Measurements from ENCODE around the gene ASIC3.
"Not testable (repeated sequence)": the region's sequence is repeated elsewhere in the genome, so short reads cannot be mapped to it uniquely, and the experiment has no call there.

The ASIC3 gene

DNA sequence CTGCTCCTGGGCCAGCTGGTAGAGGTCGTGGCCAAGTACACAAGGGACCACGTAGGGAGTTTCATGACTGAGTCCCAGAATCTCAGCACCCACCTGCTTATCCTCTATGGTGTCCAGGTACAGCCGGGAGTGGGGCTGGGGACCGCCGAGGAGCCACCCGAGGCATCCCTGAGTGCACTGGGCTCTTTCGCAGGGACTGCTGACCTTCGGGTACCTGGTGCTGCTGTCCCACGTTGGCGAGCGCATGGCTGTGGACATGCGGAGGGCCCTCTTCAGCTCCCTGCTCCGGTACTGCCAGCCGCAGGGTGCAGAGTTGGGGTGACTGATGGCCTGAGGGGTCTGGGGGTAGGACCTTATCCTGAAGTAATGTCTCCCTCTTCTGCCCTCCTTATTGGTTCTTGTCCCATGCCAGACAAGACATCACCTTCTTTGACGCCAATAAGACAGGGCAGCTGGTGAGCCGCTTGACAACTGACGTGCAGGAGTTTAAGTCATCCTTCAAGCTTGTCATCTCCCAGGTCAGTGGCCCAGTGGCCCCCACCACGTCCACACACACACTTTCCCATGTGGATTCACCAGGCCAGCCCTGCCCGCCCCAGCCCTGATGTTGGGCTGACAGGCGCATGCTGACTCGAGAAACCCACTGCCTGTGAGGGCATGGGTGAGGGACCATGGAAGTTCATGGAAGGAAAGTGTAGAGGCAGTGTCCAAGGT is 13.9 kb upstream of the ASIC3 start:
- no peak for DNase-seq

DNA sequence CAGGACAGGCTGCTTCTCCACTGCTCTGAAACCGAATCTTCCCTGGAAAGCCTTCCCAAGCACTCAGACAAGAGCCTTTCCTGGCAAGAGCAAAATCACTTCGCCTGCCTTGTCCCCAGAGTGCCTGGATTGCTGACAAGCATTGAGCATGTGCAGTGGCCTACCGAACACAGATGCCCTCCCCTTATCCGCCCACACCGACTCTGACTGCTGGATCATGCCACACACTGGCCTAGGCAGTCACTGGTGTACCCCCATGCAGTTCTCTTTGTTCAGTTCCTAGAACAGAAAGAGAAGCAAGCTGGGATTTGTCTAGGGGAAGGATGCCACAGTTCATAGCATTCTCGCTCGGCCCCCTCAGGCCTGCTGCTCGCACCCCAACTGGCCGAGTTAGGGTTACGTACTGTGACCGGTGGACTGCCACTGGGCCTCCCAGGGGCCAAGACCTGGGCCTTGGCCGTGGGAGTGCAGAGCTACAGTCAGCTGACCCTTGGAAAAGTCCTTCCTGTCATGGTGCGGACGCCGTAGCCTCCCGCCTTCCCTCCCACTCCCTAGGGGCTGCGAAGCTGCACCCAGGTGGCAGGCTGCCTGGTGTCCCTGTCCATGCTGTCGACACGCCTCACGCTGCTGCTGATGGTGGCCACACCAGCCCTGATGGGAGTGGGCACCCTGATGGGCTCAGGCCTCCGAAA is 13.2 kb upstream of the ASIC3 start:
- no peak for DNase-seq

DNA sequence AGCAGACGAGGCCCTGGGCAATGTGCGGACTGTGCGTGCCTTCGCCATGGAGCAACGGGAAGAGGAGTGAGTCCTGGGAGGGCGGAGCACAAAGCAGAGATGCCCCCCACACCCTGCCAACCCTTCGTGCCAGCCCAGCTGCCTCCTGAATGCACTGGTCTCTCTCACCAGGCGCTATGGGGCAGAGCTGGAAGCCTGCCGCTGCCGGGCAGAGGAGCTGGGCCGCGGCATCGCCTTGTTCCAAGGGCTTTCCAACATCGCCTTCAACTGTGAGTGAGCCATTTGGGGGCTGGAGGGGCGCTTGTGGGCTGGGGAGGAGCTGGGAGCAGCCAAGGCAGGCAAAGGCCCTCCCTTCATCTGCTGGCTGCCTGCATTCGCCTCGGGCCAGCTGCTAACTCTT is 12.4 kb upstream of the ASIC3 start:
- no peak for DNase-seq

DNA sequence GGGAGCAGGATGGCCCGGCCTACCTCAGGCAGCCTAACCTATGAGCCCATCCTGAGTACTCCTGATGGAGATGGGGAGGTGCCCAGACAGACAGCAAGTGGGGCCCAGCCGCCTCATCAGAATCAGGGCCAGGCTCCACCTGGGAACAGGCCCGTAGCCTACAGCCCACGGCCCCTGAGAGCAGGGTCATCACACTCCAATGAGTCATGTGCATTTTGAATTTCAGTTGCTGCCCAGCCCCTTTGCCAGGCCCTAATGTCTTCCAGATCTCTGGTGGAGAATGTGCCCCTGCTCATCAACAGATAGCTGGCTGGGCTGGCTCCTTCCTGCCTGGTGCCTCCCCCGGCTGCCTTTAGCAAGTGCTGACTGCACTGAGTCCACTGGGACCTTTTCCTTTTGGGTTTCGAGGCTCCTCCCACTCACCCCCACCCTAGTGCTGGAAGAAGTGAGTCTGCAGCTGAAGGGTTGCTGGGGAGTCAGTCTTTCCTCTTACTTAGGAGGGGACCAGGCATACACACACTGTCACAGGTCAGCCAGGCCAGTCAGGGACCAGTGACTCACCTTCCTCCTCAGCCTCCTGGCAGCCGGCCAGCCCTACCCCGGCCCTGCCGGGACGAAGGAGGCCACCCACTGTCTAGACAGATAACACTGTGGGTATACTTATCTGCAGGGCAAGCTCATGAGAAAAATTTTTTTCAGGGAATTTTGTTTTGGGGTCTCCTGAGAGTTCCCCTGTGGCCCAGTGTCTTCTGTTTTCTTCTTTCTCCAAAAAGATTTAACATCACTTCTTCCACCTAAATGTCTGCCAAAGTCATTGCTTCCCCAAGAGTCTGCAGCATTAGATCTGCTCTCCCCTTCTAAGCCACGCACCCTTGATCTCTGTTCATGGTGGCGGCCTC is 9.1 kb upstream of the ASIC3 start:
- DNase-seq = peak; percentile 66 to 84

DNA sequence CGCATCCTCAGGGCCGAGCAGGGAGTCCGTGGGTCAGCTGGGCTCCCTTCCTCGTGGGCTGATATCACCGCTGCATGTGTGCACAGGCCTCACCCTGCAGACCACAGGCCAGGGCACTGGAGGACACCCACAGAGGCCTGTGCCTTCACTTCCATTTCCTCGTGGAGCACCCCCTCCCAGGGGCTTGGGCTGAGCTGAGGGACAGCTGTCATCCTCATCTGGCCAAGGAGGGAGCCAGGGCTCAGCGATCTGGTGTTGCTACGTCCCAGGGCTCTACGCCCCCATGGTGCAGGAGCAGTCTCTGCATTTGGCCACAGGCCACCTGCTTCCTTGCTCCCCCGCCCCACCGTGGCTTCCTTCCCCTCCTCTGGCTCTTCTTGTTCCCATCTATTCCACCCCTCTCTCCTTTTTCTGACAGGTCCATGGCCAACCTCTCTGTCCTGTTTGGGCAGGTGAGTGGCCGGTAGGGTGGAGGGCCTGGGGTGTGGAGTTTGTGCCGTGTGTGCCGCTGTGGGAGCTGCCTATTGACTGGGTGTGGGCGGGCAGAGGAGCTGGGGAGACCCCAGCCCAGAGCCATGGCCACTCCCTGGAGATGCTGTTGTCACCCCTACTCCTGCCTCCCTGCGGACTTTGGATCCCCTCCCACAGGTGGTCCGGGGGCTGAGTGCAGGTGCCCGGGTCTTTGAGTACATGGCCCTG is 8.3 kb upstream of the ASIC3 start:
- DNase-seq = no peak

DNA sequence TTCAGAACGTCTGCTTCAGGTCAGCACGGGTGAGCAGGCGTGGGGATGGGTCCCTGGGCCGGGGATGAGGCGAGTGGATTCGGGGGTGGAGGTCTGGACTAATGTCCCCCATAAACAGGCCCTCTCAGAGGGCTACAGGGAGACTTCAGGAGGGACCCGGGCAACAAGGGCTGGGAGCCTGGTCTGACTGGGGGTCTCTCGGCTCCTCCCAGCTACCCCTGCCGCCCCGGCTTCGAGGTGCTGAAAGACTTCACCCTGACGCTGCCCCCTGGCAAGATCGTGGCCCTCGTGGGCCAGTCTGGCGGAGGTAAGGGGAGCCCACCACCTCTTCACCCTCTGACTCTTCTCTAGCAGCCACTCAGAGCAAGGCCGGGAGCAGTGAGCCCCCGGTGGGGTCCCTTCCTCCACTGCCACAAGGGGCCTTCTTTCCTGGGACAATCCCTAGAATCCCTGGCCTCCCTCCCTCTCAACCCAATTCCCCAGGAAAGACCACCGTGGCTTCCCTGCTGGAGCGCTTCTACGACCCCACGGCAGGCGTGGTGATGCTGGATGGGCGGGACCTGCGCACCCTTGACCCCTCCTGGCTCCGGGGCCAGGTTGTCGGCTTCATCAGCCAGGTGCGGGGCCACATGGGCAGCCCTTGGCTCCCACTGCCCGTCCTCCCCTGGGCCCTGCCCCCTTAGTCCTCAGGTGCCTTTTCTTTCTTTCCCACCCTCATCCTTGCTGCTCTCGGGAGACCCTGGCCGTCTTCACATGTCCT is 7.5 kb upstream of the ASIC3 start:
- no peak for DNase-seq

DNA sequence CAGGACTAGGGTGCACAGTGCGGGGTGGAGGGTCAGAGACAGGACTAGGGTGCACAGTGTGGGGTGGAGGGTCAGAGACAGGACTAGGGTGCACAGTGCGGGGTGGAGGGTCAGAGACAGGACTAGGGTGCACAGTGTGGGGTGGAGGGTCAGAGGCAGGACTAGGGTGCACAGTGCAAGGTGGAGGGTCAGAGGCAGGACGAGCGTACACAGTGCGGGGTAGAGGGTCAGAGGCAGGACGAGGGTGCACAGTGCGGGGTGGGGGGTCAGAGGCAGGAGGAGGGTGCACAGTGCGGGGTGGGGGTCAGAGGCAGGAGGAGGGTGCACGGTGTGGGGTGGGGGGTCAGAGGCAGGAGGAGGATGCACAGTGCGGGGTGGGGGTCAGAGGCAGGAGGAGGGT is 4.9 kb upstream of the ASIC3 start:
- not testable (repeated sequence) for DNase-seq

DNA sequence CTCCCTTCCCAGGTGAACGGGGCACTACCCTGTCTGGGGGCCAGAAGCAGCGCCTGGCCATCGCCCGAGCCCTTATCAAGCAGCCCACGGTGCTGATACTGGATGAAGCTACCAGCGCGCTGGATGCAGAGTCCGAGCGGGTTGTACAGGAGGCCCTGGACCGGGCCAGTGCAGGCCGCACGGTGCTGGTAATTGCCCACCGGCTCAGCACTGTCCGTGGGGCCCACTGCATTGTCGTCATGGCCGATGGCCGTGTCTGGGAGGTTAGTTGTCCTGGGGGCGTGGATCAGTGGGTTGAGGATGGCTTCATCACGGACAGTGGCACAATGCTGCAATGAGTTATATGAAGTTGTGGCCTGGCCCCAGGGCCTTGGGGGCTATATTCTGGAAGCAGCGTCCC is 4.4 kb upstream of the ASIC3 start:
- DNase-seq = no peak

DNA sequence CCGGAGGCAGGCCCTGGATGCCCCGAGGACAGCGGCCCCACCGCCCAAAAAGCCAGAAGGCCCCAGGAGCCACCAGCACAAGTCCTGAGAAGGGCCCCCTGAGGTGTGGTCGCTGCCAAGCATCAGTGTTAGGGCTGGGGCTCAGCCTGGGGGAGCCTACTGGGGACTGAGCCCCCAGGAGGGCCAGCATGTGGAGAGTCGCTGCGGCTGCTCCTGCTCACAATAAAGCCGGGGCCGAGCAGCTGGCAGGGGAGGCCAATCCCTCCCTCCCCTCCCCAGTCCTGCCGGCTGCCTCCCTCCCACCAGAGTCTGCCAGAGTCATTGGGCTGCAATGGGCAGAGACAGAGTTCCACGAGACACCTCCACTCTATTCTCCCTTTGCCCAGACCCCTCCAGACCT is 3.1 kb upstream of the ASIC3 start:
- no peak for DNase-seq

DNA sequence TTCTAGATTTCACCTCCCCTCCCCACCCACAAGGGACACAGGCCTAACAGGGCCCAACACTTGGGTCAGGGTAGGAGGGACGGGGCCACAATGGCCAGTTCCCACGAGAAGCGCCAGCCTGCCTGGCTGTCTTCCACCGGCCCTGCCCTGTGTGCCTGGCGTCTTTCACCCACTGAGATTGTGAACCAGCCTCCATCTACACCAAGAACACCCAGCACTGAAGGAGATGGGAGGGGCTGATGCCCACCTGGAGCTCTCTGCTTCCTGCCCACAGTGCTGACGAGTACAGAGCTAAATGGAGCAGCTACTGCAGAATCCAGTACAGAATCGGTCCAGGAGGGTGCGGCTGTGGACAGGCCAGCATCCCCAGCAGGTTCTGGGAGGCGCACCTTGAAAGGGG is 2.4 kb upstream of the ASIC3 start:
- no peak for DNase-seq

DNA sequence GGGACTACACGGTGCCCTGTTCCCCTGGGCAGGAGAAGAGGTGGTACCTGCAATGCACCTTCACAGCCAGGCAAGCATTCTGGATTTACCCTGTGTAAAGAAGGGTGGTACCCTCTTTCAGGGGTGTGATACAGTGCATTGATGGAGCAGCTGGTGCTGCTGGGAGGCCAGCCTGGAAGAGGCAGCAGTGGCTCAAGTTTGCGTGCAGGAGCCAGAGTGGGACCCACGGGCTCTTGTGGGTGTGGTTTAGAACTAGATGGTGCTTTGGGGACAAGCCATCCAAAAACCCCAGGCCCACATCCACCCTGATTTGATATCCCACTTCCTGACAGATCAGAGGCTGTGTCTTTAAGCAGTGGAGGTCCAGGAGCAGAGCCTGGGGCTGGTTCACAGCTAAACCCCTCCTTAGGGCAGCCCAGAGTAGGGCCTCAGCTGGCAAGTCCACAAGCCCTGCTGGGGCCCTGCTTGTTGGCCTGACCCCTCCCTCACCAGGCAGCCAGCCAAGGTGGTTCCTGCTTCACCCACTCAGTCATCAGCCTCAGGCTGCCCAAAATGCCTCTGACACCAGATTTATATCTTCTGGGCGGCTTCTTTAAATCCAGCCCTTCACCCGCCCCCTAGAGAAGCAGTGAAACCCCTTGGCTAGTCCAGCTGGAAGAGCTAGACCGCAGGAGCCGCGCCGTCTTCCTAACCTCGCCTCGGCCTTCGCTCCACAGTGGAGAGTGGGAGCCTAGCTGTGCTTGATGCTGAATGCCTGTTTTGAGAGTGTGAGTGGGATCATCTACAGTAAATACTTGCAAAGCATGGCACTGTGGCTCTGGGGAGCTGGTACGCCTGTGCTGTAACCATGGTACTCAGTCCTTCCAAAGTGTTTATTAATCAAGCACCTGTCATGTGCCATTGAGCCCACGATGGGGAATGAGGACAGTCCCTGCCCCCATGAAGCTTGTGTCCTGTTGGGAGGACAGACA is 1.4 kb upstream of the ASIC3 start:
- no peak for DNase-seq

DNA sequence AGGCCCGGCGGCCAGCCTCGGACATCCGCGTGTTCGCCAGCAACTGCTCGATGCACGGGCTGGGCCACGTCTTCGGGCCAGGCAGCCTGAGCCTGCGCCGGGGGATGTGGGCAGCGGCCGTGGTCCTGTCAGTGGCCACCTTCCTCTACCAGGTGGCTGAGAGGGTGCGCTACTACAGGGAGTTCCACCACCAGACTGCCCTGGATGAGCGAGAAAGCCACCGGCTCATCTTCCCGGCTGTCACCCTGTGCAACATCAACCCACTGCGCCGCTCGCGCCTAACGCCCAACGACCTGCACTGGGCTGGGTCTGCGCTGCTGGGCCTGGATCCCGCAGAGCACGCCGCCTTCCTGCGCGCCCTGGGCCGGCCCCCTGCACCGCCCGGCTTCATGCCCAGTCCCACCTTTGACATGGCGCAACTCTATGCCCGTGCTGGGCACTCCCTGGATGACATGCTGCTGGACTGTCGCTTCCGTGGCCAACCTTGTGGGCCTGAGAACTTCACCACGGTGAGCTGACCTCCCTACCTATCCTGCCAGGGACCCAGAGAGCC is 656 bp downstream of the ASIC3 start:
- no peak for DNase-seq

DNA sequence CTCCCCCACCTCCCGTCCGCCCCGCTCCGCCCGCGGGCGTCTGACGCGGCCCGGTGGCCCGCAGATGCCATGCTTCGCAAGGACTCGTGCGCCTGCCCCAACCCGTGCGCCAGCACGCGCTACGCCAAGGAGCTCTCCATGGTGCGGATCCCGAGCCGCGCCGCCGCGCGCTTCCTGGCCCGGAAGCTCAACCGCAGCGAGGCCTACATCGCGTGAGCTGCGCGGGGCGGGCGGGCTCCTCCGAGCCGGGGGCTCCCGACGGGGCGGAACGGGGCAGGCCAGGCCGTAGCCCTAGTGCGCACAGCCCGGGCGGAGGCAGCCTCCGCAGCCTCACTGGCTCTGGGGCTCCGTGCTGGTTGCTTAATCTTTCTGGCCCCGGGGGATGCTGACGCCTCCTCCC is 2.8 kb downstream of the ASIC3 start:
- peak; percentile 38 to 52 for DNase-seq

DNA sequence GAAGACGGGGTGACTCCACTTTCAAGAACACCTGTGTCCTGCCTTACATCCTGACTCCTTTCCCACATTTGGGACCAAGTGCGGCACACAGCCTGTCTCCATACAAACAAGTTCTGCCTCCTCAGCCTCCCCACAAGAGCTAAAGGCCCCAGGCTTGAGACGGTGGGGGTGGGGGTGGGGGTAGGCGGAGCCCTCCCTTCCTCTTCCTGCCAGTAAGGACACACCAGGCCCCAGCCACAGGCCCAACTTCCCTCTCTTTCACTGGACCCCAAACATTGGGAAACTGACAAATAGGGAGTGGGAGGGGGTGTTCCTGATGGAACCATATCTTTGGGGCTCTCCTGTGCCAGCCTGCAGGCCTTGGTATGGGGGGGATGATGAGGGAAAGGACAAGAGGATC is 4.8 kb downstream of the ASIC3 start:
- DNase-seq = no peak

DNA sequence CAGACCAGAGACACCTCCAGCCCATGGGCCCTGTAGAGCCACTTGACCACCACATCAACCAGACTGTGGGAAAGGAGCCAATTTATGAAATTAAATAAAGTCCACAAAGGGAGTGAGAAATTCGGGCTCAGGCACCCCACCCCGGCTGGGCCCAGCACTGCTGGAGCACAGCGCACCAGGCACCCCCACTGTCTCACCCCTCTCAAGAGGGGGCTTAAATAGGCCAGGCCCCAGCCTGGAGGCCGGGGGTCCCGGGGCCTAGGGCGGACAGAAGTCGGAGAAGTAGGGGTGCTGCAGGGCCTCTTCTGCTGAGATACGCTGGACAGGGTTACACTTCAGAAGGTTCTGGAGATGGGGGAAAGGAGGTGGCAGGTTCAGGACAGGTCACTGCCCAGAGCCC is 5.4 kb downstream of the ASIC3 start:
- DNase-seq = no peak

DNA sequence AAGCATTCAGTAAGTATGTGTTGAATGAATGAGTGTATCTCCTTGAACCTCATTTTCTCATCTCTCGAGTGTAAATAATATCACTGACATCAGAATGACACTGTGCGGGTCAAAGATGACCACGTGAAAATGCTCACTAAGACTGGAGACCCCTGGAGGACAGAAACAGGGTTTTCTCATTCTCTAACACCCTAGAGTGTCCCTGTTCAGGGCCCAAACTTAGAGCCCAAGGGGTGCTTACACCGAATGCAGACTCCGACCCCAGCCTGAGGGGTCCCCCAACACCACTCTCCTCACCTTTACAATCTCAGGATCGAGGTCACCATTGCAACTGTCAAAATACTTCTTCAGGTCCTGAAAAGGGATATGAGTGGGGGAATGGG is 7.9 kb downstream of the ASIC3 start:
- DNase-seq = no peak

DNA sequence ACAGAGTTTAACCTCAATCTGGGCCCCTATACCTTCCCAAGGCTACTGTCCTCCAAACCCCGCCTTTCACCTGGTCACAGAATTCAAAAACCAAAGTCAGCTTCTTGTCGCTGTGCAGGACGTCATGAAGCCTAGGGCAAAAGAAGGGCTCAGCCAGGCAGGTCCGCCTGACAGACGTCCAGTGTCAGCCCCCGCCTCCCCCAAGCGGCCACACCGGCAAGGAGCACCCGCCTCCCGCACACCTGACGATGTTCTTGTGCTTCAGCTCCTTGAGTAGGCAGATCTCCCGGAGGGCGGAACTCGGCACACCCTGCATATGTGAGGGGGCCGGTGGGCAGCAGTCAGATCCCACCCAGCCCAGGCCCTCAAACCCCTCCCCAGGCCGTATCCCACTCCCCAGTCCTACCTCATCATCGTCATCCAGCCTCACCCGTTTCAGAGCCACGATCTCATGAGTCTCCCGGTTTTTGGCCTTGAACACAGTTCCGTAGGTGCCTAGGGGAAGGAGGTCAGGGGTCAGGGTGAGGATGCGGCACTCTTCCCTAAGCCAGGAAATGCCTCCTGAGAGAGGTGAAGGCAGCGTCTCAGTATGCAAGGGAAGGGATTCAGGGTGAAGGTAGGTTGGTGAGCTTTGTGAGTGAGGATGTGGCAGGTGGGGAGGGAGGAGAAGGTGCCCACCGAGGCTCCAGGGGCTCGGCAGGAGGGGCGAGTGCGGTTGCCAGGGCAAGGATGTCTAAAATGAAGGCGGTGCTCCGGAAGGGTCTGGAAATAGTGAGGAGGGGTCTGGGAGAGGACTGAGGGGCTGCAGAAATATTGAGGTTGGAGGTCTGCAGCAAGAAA is 8.6 kb downstream of the ASIC3 start:
- no peak for DNase-seq

DNA sequence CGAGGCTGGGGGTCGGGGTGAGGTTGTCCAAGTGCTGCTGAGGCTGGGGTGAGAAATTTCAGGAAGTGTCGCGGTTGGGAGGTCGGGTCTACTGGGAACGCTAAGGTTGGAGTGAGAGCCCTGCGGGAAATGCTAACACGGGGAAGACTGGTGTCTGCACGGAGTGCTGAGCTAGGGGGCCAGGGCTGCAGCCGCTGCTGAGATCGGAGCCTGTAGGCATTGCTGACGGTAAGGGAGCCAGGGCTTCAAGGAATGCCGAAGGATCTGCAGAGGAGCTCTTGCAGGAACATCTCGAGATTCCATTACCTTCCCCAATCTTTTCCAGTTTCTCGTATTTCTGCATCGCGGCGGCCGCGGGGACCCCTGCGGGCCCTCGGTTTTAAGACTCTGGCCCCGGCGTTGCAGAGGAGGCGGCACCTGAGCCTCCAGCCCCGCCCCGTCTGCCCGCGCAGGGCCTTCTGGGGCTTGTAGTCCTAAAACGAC is 9.2 kb downstream of the ASIC3 start, which contains the start of gene CDK5:
Gene CDK5 (minus strand): TSS at position 392 of the 483 bp plus-strand sequence. CDS start 49 bp downstream, at position 343.
- no peak for DNase-seq

DNA sequence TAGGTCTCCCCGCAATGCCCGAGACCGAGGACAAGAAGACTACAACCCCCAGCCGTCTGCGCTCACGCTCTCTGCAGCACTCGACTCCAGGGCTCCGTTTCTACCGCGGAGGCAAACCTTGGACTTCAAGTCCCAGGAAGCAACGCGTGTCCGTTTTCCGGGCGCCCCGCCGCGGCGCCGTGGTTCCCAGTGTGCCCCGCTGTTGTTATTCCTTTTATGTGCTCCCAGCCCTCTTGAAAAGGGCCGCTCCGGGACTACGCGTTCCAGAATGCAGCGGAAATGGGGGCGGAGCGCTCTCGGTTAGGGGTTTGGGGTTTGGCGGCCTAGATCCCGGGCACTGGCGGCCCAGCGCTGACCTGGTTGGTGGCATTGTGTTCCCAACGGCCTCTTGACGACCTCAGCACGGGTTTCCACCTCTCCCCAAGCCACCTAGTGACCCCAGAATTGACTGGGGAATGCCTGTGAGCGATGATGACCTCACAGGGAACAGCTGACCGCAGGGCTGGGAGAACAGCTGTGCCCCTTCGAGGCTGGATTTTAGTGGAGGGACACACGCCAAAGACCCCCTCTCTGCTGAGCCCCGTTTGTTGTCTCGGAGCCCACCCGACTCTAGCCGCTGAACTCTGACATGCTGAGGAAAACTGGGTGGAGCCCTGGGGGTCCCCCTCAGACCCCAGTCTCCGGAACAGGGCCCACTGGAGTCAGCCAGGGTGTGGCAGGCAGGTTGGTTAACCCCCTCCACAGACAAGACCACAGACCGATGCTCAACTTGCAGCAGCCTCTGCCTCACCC is 9.9 kb downstream of the ASIC3 start:
- DNase-seq = peak; percentile 91 to 98
